SK-MEL-5 (cell line): ENCODE data around the gene RNU1-4. TPM values are rescaled to one million over a fixed set of nuclear protein-coding genes. Genes with fewer than 3 reads are reported as not detected.
"Not testable (repeated sequence)": the region's sequence is repeated elsewhere in the genome, so short reads cannot be mapped to it uniquely, and the experiment has no call there.

Experiments
- DNase-seq: peaks from one replicate; pipeline ENCODE4 v3.0.0-alpha.2; 2016; ENCODE audit warnings: low read depth, low spot score
- in situ Hi-C: cut with HindIII; loops from 2 replicates; pipeline ENCODE4 v1.10.0; 2016; ENCODE audit warnings: low sequenced_read_pairs, high pct_unique_total_duplicates, low pct_unique_long_range_greater_than_20kb
- polyA plus RNA-seq, 2 experiments: library from polyadenylated mRNA; depleted of rRNA; stranded (reverse); fragments of >200 nt; gene quantifications; 2 replicates each; pipeline ENCODE4 v1.2.3, GENCODE V29; 2015
- total RNA-seq: library from RNA; depleted of rRNA; stranded (reverse); fragments of >200 nt; shearing (Covaris generic); gene quantifications from 2 replicates; pipeline ENCODE4 v1.2.3, GENCODE V29; 2014; rRNA removed

RNU1-4 gene
- total RNA-seq, result under 0.01 TPM in 1 of 2 replicates, not detected in the other
- polyA plus RNA-seq (2015; cell fraction: cytosol; rRNA removed), result not detected in 2 replicates
- polyA plus RNA-seq (2015; cell fraction: nucleus; rRNA removed), result not detected in 2 replicates

DNA sequence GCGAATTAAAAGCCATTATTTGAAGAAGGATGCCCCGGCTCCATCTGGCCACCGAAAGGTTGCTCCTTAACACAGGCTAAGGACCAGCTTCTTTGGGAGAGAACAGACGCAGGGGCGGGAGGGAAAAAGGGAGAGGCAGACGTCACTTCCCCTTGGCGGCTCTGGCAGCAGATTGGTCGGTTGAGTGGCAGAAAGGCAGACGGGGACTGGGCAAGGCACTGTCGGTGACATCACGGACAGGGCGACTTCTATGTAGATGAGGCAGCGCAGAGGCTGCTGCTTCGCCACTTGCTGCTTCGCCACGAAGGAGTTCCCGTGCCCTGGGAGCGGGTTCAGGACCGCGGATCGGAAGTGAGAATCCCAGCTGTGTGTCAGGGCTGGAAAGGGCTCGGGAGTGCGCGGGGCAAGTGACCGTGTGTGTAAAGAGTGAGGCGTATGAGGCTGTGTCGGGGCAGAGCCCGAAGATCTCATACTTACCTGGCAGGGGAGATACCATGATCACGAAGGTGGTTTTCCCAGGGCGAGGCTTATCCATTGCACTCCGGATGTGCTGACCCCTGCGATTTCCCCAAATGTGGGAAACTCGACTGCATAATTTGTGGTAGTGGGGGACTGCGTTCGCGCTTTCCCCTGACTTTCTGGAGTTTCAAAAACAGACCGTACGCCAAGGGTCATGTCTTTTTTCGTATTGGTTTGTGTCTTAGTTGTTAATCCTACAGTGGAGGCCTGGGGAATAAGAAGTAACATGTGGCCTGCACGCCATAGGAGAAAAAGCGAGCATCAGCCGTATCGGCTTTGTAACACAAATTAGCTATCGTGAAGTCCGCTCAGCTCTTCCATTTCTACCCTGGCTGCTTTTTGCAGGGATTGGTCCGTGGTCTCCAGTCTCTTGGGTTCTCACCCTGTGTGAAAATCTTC is at the start of gene RNU1-4:
TSS of gene RNU1-4 (plus strand) at position 470 of the 918 bp plus-strand sequence.
- DNase-seq, in situ Hi-C loops: not testable (repeated sequence)

DNA sequence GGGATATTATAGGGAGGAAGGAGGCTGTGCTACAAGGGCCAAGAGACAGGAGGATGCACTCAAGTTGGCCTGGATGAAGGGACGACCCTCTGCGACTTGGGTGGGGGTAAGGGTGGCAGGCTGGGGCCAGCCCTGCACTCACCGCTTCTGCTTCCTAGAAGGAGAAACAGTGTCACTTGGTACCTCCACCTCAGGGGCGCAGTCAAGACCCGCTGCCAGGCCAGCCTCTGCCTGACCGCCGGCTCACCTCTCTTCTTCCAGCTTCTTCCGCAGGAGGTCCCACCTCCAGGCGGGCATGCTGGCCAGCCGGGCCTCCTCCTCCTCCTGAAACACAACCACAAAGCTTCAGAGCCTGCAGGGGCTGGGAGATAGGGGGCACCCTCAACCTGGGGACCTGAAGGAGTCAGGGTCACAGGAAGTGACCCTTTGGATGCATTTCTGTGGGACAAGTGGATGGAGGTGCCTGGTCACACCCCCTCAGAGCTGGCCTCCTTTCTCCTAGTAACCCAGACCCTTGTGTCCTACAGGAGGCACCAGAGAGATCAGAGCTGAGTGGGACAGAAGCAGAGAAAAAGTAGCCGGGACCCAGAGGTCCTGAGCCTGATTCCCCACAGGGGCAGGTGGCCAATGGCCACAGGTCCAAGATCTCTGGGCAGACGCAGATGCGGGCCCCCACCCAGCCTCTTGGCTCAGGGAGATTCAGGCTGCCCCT is 49.2 kb upstream of the RNU1-4 start:
- in situ Hi-C loops, DNase-seq: not testable (repeated sequence)

DNA sequence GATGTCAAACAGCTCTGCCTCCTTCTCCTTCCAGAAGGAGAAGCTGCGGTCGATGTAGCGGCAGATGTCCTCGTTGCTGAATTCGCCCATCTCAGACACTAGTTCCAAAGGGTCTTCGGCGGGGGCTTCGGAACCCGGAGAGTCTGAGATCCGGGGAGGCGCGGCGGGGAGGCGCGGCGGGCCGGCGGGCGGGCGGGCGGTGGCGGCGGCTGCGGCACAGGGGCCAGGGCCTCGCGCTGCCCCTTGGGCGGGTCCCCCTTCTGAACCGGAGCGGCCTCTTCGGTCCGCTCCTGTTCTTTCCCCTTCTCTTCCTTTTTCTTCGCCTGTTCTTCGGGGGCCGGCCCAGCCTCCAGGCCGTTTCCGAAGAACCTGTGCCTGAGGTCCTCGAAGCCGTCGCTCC is 48.0 kb upstream of the RNU1-4 start:
- DNase-seq, in situ Hi-C loops: not testable (repeated sequence)

DNA sequence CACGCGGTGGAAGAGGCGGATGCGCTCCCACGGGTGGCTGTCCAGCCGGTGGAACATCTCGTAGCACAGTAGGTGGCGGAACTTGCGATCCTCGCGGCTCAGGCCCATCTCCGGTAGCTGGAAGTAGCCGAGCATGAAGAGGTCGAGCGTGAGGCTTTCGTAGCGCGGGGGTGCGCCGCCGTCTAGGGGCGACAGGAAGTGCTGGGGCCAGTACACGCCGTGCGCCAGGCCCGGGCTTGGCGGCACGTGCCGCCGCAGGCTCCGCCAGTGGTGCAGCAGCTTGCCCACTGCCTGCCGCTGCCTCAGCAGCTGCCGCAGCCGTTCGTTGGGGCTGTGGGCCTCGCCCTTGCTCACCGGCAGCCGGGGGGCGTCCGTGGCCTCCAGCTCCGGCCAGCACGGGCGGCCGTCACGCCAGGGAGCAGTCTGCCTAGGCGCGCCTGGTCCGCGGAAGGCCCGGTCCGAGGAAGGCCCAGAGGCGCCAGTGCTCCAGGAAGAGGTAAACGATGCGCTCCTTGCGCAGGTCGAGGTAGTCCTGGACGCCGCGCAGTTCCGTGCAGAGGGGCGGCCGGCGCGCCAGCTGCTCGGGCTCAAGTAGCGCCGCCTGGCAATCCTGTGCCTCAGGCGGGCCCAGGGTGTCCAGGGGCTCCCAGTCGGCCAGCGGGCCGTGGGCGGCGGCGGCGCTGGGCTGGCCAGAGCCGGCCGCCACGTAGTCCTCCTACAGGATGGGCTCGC is 47.4 kb upstream of the RNU1-4 start:
- in situ Hi-C loops, DNase-seq: not testable (repeated sequence)

DNA sequence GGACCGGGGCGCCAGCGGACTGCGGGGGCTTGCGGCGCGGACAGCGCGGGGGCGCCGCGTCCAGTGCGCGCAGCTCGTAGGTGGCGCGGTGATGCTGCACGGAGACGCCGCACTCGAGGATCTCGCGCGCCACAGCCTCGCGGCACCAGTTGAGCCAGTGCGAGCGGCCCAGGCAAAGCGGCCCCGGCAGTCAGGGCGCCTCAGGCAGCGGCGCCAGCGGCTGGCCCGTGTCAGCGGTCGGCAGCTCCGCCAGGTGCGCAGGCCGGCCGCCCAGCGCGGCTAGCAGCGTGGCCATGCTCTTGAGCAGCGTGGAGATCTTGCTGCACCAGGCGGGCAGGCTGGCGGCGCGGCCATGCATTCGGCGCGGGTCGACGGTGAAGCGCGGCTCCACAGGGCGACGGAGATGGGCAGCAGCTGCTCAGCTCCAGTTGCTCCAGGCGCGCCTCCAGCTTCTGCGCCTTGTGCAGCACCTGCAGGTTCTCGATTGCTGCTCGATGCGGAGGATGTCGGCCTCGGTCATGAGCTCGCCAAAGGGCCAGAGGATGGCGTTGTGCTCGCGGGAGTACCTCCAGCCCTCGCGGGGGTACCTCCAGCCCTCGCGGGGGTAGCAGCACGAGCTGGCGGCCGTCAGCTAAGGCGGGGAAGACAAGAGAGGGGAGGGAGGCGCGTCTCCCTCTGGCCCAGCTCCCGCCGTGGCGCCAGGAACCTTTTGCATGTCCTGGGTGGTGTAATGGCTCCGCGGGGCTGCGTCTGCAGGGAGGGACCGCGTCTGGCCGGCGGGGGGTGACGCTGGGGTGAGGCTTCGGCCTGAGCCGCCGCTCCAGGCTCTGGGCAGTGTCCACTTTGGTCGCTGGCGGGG is 46.6 kb upstream of the RNU1-4 start:
- DNase-seq, in situ Hi-C loops: not testable (repeated sequence)

DNA sequence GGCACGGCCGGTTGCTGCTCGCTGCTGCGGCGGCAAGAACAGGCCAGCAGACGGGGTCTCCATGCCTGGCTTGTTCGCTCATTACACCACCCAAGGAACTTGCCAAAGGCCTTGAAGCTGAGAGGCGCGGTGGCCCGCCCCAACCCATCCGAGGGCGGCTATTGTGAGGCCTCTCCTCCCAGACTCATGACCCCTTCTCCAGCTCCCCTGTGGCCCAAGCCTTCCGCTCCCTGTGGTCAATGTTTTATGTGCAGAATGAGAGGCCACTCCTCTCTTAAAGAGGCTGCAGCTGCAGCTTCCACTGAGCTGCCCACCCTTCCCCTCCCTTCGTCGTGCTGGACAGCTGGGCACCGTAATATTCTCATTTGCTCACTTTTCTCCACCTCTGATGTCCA is 46.0 kb upstream of the RNU1-4 start:
- DNase-seq, in situ Hi-C loops: not testable (repeated sequence)

DNA sequence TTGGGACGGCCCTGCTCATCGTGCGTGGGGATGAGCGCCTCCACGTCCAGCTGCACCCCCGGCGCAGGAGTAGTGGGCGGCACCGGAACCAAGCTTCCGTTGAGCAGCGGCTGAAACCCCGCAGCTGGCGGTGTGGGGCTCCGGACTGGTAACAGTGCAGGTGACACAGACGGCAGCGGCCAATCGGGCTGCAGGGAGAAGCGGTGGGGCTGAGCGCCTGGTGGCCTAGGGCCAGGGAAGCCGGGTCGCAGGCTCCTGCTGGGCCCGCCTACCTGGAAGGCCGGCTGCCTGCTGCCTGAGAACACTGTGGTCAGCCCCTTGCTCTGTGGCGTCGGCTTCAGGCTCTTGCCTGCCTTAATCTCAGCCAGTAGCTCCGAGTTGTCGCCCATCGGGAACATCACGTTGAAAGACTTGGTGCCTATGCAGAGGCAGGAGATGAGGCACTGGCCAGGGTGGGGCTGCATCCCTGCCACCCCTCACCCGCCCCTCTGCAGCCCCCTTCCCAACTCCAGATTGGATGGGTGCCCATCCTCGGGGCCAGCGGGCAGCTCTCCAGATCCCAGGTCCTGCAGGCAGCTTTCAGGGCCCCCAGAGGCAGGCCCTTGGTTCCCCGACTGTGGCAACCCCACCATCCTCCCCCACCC is 43.7 kb upstream of the RNU1-4 start:
- in situ Hi-C loops, DNase-seq: not testable (repeated sequence)

DNA sequence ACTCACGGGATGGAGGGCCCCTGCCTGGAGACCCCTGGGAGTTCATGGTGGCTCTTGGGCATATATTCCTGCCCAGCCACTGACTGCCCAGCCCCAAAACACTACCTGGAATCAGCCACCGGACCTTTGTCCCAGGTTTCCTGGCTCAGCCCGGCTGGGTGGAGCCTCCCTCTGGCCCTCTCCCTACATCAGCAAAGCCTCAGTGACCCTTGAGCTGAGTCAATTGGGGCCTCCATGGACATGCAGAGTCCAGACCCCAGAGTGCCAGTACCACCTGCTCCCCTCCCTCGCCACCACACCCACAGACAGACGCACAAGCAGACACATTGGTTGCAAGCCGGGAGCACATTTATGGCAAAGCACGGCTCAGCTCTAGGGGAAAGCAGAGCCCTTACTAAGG is 43.2 kb upstream of the RNU1-4 start:
- DNase-seq, in situ Hi-C loops: not testable (repeated sequence)

DNA sequence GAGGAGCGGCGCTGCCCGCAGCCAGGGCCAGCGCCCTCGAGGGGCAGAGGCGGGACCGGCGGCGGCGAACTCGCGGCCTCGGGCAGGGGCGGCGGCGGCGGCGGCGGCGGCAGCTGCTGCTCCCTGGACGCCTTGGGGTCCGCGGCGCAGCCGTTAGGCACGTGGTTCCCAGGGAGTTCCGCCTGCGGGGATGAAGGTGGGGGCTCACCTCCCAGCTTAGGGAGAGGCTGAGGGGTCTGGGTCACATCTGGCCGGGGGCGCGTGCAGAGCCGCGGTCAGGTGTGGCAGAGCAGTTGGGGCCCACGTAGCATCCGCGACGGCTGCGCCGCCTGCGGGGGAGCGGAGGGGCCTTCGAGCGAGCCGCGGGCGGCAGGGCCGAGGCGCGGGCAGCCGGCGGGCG is 40.9 kb upstream of the RNU1-4 start:
- in situ Hi-C loops, DNase-seq: not testable (repeated sequence)

DNA sequence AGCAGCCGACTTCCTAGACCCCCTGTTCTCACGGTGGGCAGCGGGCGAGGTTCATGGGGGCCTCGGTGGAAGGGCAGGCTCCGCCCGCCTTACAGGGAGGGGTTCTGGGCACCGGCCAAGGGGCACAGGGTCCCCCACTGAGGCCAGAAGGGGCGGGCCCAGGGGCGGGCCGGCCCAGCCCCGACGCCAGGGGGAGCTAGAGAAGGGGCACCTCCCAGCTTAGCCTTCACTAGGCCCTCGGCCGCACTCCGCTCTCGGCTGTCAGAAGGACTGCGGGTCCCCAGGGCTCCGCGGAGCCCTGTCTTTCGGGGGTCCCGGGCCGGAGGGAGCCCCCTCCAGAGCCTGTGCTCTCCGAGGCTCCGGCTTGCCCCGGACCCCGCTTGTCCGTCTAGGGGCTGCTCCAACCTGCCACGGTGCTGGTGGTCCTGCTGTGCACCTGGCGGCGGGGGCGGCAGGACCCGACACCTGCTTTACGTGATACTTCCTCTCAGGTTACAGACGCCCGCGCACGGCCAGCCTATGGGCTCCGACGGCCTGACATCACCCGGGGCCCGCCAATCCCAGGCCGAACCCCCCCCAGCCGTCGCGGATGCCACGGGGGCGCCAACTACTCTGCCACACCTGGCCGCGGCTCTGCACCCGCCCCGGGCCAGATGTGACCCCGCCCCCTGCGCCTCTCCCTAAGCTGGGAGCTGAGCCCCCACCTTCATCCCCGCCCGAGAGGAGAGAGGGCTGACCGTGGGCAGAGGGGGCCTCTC is 40.0 kb upstream of the RNU1-4 start:
- in situ Hi-C loops, DNase-seq: not testable (repeated sequence)

DNA sequence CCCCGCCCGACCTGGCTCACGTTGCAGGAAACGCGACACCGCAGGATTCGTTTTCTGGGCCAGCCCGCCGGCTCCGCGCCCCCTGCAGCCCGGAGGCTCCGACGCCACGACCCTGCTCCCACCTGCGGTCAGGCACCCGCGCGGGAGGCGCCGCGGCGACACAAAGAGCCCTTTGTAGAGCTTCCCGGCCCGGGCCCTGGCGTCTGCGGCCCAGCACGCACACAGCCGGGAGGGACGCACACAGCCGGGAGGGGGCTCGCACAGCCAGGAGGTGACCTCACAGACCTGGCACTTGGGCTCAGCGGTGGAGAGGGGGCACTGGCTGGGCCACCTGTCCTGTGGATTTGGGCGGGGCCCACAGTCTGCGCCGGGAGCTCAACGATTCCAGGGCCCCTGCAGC is 39.1 kb upstream of the RNU1-4 start:
- DNase-seq, in situ Hi-C loops: not testable (repeated sequence)

DNA sequence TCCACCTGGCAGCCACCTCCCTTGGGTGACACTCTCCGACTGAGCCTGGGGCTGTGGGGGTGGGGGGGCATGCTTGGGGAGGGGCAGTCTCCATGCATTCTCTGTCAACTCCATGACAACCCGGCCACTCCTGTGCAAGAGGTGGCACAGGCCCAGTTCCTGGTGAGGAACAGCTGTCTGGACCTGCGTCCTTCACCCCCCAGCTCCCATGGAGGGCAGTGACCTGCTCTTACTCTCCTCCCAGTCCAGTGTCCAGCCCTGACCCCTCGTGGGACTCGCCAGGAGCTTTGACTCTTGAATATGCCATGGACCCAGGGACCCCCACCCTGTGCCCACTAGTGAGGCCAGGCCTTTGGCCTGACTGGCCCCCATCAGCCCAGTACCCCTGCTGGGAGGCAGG is 38.0 kb upstream of the RNU1-4 start:
- in situ Hi-C loops, DNase-seq: not testable (repeated sequence)

DNA sequence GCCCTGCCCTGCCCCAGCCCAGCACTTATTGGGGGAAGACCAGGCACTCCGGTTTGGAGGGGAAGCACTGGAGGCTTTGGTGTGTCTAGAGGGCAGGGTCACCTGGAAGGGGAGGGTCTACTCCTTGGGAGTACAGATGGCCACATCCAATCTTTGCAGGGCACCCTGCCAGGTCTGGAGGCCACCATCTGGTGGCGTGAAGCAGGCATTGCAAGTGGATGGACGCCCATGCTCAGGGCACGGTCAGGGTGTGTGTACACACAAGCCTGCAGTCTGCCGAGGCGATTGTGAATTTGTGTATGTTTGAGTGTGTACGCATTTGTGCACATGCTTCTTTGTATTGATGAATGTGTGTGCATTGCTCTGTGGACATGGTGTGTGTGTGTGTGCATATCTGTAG is 37.2 kb upstream of the RNU1-4 start:
- in situ Hi-C loops, DNase-seq: not testable (repeated sequence)

DNA sequence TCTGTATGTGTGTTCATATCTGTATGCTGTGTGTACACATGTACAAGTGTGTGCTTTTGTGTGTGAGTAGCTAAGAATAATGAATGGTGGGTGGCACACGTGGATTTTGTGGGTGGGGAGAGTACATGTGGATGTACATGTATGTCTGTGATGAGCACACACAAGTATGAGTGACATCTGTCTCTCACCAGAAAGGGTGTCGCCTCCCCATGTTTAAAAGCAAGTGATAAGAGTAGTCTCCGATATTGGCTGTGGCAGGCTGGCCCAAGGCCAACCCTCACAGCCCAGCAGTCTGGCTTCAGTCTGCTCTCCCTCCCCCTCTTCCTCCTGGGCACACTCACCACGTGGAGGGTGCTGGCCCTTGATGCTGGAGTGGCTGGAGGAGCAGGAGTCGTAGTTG is 36.7 kb upstream of the RNU1-4 start:
- in situ Hi-C loops, DNase-seq: not testable (repeated sequence)

DNA sequence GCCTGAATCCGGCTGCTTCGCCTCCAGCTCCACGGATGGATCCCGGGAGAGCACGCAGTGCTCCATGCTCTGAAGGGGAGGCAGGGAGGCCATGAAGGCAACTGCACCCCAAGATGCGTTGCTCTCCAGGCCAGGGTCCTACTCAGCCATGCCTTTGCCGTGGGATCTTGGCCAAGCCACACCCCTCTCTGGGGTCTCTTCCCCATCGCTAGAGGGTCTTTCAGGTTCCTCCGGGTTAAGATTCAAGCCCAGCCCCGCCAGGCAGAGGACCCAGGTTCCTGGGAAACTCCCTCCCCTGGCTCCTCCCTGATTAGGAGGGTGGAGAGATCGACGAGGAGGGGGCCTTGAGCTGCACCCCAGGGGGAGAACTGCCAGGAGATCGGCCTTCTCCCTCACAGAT is 36.2 kb upstream of the RNU1-4 start:
- in situ Hi-C loops, DNase-seq: not testable (repeated sequence)
